NCI-H187 (cell line): ENCODE results near the gene FYN.
A peak's percentile ranks its signal among the peaks of the same experiment; 100 is the strongest.

Experiments
- DNase-seq, 2 experiments: peaks; one replicate each; lab custom pipeline; 2025; lab: John Stamatoyannopoulos, UW

The FYN gene

GRCh38 chr6:111725446-111726112 is 147.7 kb downstream of the FYN start:
- no peak for DNase-seq

- no peak for DNase-seq
These were observed 148.7 kb downstream of the FYN start for GRCh38 chr6:111724505-111724904.

- no peak for DNase-seq
These were observed 149.2 kb downstream of the FYN start for GRCh38 chr6:111724039-111724438.

- no peak for DNase-seq
These were observed 149.8 kb downstream of the FYN start for GRCh38 chr6:111723412-111723970.

- no peak for DNase-seq
These were observed 151.0 kb downstream of the FYN start for GRCh38 chr6:111722179-111722731.

- DNase-seq = no peak
These were observed 151.5 kb downstream of the FYN start for GRCh38 chr6:111721753-111722154.

GRCh38 chr6:111720931-111721496 is 152.2 kb downstream of the FYN start:
- DNase-seq = no peak

GRCh38 chr6:111718990-111719389 is 154.3 kb downstream of the FYN start:
- no peak for DNase-seq

GRCh38 chr6:111718326-111718725 is 154.9 kb downstream of the FYN start:
- peak; percentile 47 to 73 for DNase-seq

GRCh38 chr6:111717621-111718020 is 155.6 kb downstream of the FYN start:
- no peak for DNase-seq

GRCh38 chr6:111716325-111716724 is 156.9 kb downstream of the FYN start:
- no peak for DNase-seq

- peak; percentile 54 to 84 for DNase-seq
These were observed 157.9 kb downstream of the FYN start for GRCh38 chr6:111715321-111715720.

GRCh38 chr6:111714416-111715270 is 158.6 kb downstream of the FYN start:
- no peak for DNase-seq

- no peak for DNase-seq
These were observed 159.4 kb downstream of the FYN start for GRCh38 chr6:111713811-111714210.

- DNase-seq = no peak
These were observed 160.0 kb downstream of the FYN start for GRCh38 chr6:111713236-111713635.

GRCh38 chr6:111711984-111712752 is 161.1 kb downstream of the FYN start:
- no peak for DNase-seq

- peak; percentile 44 to 69 for DNase-seq
These were observed 161.8 kb downstream of the FYN start for GRCh38 chr6:111711476-111711875.

- DNase-seq = no peak
These were observed 162.3 kb downstream of the FYN start for GRCh38 chr6:111710911-111711310.

- DNase-seq = no peak
These were observed 162.8 kb downstream of the FYN start for GRCh38 chr6:111710439-111710838.

GRCh38 chr6:111709615-111710398 is 163.4 kb downstream of the FYN start:
- DNase-seq = peak; percentile 25 to 34

GRCh38 chr6:111709201-111709600 is 164.1 kb downstream of the FYN start:
- no peak for DNase-seq
